AML-193 (cell line): ENCODE results near the gene LRCH4.
A peak's percentile ranks its signal among the peaks of the same experiment; 100 is the strongest.

Source experiments
- DNase-seq, 2 experiments: peaks; one replicate each; lab custom pipeline; 2025; lab: John Stamatoyannopoulos, UW

LRCH4 gene, protein sequence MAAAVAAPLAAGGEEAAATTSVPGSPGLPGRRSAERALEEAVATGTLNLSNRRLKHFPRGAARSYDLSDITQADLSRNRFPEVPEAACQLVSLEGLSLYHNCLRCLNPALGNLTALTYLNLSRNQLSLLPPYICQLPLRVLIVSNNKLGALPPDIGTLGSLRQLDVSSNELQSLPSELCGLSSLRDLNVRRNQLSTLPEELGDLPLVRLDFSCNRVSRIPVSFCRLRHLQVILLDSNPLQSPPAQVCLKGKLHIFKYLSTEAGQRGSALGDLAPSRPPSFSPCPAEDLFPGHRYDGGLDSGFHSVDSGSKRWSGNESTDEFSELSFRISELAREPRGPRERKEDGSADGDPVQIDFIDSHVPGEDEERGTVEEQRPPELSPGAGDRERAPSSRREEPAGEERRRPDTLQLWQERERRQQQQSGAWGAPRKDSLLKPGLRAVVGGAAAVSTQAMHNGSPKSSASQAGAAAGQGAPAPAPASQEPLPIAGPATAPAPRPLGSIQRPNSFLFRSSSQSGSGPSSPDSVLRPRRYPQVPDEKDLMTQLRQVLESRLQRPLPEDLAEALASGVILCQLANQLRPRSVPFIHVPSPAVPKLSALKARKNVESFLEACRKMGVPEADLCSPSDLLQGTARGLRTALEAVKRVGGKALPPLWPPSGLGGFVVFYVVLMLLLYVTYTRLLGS

DNA sequence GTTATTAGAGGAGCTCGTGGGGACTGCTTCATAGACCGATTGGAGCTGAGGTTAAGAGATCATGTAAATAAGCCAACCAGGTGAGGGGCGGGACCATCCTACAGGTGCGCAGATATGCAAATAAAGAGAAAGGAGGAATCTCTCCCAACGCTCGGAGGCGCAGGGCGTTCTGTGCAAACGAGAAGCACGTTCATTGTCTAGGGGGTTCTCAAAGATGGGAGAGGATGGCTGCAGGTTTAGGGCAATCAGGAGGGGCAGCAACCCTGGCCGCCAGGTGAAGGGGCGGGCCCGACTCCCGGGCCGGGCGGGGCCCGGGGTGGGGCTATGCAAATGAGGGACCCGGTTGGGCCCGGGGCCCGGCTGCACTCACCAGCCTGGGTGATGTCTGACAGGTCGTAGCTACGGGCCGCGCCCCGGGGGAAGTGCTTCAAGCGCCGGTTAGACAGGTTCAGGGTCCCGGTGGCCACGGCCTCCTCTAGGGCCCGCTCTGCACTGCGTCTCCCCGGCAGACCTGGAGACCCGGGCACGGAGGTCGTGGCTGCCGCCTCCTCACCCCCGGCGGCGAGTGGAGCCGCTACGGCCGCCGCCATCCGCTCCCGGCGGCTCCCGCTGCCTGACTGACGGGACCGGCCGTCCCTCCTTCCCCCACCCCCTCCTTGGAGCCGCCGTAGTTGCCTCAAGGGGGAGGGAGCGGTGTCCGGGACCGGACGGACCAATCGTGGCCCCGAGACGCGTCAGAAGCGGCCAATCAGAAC is at the start of gene LRCH4:
LRCH4 (minus strand) TSS at position 619 of the 755 bp plus-strand sequence; CDS start at position 590, 29 bp downstream.
- DNase-seq: no peak

DNA sequence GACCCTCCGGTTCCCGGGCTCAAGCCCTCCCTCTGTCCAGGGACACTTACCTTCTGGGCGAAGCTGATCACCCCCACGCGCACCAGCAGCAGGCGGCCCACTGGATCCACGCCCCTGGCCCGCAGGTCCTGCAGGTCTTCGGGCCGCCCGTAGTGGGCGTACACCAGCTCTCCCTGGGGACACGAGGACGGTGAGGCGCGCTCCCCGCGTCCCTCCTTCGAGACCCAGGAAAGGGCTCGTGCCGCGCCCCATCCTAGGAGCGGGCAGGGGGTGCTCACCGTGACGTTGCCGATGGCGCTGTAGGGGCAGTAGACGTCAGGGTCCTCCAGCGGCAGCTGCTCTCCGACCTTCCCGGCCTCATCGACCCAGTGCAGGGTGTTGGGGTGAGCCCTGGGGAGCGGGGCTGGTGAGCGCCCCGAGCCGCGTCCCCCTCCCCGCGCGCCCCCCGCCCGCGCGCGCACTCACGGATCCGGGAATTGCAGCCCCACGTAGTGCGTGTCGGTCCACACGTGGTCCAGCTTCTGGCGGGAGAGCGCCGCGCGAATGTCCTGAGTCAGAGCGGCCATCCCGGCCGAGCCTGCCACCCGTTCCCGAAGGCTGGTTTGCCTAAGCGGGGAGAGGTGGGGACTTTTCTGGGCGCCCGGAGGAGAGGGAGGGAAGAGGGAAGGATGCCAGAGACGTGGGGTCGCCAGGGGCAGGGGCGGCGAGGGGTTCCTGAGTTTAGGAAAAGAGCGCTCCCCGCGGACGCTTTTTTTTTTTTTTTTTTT is 47.2 kb upstream of the LRCH4 start:
- DNase-seq: peak; percentile 10 to 21

DNA sequence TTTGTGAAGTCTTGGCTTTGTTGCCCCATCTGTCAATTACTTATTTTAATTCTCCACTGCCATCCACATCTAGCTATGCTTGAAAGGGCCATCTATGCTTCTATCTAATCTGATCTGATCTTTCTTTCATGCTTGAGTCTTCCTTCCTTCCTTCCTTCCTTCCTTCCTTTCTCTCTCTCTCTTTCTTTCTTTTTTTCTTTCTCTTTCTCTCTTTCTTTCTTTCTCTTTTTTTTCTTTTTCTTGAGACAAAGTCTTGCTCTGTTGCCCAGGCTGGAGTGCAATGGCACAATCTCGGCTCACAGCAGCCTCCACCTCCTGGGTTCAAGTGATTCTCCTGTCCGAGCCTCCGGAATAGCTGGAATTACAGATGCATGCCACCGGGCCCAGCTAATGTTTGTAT is 44.1 kb upstream of the LRCH4 start:
- DNase-seq: no peak

DNA sequence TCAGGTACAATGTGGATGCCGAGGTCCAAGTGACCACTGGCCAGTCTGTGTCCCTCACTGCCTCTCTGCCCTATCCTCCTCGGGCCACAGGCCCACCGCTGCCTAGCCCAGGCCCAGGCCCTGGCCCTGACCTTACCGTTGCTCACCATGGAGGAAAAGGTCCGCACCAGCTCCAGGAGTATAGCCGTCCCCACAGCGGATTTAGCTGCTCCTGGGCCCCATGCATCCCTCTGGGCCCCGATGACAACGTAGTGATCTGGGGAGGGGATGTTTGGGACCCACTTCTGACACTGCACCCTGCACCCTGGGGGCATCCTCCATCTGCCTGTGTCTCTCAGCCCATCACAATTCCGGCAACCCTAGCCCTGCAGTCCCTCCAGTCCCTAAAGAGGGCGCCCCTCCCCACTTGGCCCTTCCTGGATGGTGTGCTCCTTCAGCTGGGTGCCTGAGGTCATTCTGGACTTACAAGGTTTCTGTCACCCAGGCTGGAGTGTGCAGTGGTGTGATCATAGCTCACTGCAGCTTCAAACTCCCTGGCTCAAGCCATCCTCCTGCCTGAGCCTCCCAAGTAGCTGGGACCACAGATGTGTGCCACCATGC is 43.3 kb upstream of the LRCH4 start:
- peak; percentile 17 to 27 for DNase-seq

DNA sequence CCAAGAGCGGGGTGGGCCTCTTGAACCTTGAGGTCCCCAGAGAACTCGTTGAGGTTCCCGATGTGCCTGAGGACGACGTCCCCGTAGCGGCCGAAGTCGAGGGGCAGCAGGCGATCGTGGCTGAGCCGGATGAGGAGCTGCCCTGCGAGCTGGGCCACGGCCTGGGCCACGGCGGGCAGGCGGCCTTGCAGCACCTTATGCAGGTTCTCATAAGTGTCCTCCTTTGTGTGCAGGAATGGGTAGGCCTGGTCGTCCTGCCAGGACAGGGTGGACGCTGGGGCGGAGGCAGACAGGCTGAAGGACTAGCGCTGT is 41.3 kb upstream of the LRCH4 start:
- DNase-seq: no peak

DNA sequence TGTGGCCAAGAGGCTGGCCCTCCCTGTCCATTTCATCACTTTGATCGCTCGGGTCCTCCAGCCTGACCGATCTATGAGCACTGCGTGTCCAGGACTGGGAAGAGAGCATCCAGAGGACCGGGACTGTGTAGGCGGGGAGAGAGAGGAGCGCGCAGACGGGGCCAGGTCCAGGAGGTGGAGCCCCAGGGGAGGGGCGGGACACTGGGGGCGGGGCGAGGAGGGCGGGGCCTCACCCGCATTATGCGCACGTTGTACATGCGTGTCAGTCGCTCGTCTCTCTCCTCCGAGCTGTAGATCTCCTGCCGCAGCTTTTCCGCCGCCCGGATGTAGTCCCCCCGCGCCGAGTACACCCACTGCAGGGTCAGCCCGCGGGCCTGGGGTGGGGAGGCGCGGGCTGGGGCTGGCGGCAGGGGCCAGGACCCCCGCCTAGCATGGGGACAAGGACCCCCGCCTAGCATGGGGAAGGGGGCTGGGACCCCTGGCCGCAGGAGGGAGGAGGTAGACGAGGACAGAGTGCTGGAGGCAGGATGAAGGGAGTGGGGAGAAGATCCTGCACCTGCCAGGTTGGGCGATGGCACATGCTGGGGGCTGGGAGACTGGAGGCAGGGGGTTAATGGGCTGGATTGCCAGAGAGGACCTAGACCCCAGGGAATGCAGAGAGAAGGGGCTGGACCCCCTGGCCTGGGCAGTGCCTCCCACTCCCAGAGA is 40.8 kb upstream of the LRCH4 start:
- DNase-seq: peak; percentile 71 to 78

DNA sequence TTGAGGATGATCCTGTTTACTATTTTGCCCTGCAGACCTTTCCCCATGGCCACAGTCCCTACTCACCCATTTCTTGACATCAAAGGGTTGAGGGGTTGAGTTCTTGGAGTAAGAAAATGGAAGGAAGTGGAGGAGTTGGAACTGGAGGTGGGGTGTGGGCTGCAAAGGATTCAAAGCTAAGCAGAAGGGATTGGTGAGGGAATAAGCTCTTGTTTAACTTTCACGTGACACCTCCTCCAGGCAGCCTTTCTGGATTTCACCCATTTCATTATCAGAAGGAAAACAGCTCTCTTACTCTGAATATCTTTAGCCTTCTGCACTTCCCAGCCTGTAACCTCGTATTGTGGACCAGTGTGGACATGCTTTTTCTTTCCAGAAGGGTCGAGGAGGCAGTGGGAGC is 40.1 kb upstream of the LRCH4 start:
- DNase-seq: no peak

DNA sequence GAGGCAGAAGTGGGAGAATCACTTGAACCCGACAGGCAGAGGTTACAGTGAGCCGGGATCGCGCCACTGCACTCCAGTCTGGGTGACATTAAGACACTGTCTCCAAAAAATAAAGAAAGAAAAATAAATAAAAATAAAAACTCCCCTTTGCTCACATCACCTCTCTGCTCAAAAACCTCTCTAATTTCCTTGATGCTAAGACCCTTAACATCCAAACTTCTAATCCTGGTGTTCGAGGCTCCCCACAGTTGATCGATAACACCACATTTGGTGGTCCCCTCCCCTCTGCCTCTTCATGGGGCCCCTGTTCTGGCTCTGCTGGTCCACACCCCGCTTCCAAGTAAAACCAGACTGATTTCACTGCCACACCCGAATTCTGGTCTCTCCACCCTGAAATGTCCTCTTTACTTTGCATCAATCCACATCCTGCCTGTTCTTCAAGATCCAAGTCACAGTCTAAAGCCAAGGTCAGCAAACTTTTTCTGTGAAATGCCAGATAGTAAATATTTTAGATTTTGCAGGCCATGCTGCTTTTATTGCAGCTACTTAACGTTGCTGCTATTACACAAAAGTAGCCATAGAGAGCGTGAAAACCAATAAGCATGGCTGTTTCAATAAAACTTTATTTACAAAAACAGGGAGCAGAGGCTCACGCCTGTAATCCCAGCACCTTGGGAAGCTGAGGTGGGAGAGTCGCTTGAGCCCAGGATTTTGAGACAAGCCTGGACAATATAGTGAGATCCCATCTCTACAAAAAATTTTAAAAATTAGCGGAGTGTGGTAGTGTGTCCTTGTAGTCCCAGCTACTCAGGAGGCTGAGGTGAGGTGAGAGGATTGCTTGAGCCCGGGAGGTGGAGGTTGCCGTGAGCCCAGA is 38.3 kb upstream of the LRCH4 start:
- no peak for DNase-seq

DNA sequence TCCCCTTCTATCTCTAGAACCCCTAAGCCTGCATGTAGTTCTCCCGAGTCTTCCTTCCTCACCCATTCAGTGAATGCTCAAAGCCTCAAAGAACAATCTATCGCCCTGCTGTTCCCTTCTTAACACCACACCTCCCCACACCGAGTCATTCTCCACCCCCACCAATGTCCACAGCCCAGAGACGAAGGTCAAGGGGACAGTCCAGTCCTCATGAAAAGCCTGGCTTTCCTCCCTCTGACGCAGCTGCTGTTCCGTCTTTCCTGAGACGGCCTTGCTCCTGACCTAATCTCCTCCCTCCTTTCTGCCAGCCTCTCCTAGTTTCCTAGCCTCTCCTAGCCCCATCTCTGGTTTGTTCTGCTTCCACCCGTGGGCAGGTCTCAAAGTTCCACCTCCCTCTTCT is 35.6 kb upstream of the LRCH4 start:
- no peak for DNase-seq

DNA sequence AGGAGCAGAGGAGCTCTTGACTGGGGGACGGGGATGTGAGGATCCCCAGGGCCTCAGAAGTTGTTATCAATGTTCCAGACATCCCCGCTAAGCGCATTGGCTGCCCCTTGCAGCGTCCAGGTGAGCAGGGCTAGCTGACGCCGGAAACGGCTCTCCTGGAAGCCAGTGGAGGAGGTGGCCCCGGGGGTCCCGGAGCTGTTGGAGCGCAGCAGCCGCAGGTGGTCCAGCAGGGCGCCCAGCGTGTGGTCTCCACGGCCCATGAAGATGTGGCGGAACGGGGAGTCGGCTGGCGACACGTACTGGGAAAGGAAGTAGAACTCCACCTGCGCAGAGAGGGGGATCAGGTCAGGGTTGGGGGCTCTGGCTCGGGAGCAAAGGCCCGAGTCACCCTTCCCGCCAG is 34.9 kb upstream of the LRCH4 start:
- no peak for DNase-seq

DNA sequence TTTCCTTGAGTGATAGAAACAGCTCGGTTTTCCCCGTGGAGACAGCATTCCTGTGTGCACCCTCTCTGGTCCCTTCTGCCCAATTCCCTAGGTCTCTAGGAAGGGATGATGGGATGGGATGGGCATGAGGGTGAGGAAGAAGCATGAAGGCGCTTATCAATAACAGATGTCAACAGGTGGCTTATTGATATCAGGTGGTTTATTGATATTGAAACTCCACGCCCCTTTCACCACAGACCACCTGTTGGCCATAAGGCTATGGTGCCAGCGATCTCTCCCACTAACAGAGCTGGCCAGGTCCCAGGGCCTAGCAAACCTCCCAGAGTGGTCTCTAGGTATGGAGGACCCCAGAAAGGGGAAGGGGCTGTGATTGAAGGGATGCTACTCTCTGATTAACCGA is 34.3 kb upstream of the LRCH4 start:
- DNase-seq: no peak

DNA sequence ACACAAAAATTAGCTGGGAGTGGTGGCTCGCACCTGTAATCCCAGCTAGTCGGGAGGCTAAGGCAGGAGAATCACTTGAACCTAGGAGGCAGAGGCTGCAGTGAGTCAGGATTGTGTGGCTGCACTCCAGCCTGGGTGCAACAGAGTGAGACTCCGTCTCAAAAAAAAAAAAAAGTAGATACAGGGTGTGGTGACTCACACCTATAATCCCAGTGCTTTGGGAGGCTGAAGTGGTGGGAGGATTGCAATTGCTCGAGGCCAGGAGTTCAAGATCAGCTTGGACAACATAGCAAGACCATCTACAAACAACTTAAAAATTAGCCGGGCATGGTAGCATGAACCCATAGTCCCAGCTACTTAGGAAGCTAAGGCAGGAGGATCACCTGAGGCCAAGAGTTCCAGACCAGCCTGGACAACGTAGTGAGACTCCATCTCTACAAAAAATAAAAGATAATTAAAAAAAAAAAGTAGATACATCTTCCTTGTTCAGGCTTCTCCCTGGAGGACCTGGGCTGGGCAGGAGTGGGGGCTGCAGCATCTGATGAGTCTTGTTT is 28.5 kb upstream of the LRCH4 start:
- no peak for DNase-seq

DNA sequence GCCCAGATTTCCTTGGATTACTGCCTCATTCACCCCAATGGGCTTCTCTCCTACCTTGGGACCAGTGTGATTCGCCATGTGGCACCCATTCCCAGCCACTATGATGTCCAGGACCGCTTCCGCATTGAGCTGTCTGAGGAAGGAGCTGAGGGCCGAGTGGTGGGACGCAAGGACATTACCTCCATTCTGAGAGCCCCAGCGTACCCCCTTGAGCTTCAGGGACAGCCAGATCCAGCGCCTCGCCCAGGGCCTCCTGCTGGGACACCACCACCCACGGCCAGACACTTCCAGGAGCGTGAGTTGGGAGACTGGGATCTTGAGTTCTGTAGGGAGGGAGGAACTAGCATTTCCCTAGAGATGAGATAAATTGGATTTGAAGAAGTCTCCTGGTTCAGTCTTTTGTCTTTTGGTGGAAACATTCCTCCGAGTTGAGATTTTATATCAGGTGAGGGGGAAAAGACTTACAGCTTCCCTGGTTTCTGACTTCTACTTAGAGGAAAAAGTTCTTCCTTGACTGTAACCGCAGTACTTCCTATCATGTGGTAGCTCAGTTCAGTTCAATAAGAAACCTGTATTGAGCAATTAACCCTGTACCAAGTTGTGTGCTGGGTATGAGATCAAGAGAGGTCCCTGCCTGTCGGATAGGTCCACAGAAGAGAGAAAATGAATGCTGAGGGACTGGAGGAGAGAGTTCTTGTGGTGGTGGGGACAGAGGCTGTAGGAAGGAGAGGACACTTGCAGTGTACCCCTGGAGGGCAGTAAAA is 27.7 kb upstream of the LRCH4 start:
- DNase-seq: peak; percentile 85 to 89

DNA sequence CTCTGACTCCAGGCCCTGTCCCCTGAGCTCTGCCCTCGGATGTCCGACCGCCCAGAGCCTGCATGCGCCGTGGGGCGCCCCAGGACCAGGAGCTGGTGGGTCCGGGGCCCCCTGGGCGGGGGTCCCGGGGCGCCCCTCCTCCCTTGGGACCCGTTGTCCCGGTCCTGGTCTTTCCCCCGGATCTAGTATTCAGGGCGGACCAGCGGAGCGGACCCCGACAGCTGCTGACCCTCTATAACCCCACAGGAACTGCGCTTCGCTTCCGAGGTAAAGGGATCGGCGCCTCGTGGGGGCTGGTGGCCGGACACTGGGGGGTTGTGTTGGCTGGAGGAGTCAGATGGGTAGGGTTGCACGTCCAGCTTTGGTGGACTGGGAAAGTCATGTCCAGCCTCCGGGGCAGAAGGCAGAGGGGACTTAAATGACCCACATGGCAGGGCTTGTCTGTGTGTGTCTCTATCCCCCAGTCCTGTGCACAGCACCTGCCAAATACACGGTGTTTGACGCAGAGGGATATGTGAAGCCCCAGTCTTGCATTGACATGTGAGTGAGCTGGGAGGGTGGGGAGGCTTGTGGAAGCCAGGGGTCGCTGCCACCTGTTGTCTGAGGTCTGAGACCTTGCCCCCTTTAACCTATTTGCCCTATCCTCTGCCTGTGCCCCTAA is 26.9 kb upstream of the LRCH4 start:
- no peak for DNase-seq

DNA sequence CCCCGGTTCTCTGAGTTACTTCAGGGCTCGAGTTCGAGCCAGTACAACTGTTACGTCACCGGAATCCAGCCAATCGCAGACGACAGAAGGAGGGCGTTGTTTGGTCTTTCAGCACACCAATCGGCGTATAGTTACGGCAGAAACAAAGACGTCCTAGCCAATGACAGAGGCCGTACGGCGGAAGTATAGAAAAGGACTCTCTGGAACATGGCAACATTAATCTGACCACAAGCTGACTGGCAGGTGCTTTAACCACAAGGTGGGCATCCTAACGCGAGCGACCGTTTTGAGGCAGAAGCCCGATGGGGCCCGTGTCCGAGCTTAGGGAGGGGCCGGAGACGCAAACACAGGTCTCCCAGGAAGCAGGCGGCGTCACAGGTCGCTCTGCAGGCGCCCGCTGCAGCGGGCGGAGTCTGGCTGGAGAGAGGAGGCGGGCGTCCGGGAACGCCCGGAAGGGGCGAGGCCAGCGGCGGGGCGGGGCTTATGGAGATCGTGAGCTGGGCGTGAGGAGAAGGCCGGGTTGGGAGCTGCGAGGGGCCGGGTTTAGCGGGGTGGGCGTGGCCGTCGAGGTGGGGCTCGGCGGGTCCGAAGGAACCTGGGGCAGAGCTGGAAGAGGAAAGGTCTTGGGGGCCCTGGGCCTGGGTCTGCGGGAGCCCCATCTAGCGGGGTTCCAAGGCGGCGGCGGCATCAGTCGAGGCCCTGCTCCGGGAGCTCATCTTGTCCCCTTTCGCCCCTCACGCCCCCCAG is 26.2 kb upstream of the LRCH4 start, which contains the start of gene MOSPD3:
MOSPD3 (plus strand) TSS at position 558 of the 747 bp plus-strand sequence. CDS start 252 bp downstream, outside the sequence.
- DNase-seq: peak; percentile 97

DNA sequence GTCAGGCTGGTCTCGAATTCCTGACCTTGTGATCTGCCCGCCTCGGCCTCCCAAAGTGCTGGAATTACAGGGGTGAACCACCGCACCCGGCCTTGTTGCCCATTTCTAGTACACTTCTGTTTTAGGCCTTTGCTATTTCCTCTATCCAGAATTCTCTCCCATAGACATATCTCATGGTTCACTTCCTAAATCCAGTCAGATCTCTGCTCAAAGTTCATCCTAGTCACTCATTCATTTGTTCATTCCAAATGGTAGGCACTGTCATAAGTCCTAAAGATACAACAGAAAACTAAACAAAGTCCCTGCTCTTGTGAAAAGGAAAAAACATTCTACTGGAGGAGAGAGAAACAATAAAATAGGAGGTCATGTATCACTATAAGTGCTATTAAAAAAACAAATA is 24.0 kb upstream of the LRCH4 start:
- DNase-seq: no peak

DNA sequence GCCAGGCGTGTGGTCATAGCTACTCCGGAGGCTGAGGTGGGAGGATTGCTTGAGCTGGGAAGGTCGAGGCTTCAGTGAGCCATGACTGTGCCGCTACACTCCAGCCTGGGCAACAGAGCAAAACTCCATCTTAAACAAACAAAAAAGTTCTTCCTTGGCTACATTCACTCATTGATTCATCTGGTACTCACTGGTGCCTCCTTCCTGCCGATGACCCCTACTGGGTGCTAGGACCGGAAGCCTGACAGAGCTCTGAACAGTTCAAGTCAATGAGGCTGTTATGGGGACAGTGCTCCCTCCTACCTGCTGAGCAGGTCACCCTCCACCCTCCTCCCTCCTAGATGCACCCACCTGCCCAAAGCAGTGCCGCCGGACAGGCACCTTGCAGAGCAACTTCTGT is 21.2 kb upstream of the LRCH4 start:
- DNase-seq: no peak

DNA sequence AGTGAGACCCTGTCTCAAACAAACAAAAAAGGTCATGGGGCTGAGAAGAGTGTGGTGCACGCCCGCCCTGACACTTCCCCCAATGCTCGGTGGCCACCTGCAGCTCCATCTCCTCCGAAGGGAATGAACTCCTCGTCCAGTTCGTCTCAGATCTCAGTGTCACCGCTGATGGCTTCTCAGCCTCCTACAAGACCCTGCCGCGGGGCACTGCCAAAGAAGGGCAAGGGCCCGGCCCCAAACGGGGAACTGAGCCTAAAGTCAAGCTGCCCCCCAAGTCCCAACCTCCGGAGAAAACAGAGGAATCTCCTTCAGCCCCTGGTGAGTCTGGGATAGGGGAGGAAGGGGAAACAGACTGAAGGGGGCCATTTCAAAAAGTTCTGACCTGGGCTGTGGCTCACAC is 20.4 kb upstream of the LRCH4 start:
- no peak for DNase-seq
